Skeletal muscle tissue (tissue), 4 donors: ENCODE data around the gene C21orf58. TPM values are rescaled to one million over a fixed set of nuclear protein-coding genes. Genes with fewer than 3 reads are reported as not detected.

Experiments
- H3K27ac ChIP-seq: one replicate; pipeline ENCODE4 v1.7.0; 2013; ENCODE audit warnings: mild to moderate bottlenecking, low read depth, low read length, inconsistent platforms
- H3K27me3 ChIP-seq, 3 donors: one replicate each; pipeline ENCODE4 v1.7.0; 2013; ENCODE audit warnings: low read length in 3 of 3; ENCODE audit not compliant: control insufficient read depth in 3 of 3, insufficient read depth in 3 of 3
- H3K36me3 ChIP-seq, 3 donors: one replicate each; pipeline ENCODE4 v1.7.0; 2013; ENCODE audit warnings: low read length in 3 of 3; ENCODE audit not compliant: control insufficient read depth in 3 of 3, insufficient read depth in 3 of 3
- H3K4me1 ChIP-seq, 3 donors: one replicate each; pipeline ENCODE4 v1.7.0; 2013; ENCODE audit warnings: low read length in 3 of 3, mild to moderate bottlenecking in 3 of 3; ENCODE audit not compliant: control insufficient read depth in 3 of 3, insufficient read depth in 3 of 3
- H3K4me3 ChIP-seq, 3 donors: one replicate each; pipeline ENCODE4 v1.7.0; 2013; ENCODE audit warnings: low read length in 3 of 3
- H3K9ac ChIP-seq, 3 donors: one replicate each; pipeline ENCODE4 v1.7.0; 2013; ENCODE audit warnings: low read length in 3 of 3, mild to moderate bottlenecking in 3 of 3, moderate library complexity in 2 of 3, low read depth in 1 of 3
- H3K9me3 ChIP-seq, 3 donors: one replicate each; pipeline ENCODE4 v1.7.0; 2013; ENCODE audit warnings: low read length in 3 of 3; ENCODE audit not compliant: control insufficient read depth in 3 of 3
- total RNA-seq: library from RNA; depleted of rRNA; stranded (reverse); fragments of >200 nt; gene quantifications from one replicate; pipeline ENCODE4 v1.2.3, GENCODE V29; 2014
- donor health status: Osteomylitis.

The C21orf58 gene
- total RNA-seq, 1 donor from 2014 or later = 3.1 TPM

GRCh38 chr21:46266946-46267345 is 56.7 kb downstream of the C21orf58 start:
- Histone ChIP-seq H3K27me3 (no peaks in the 10 kb centered on the region), H3K9me3 (no peaks in the 10 kb centered on the region), H3K4me3 (no peak overlapping the region), H3K27ac (no peak overlapping the region), H3K36me3 (peaks cover 67 to 76% (median 76%) of the 10 kb centered on the region in 3 donors), H3K9ac (no peak overlapping the region), H3K4me1 (no peaks in the 10 kb centered on the region)

GRCh38 chr21:46265736-46266525 is 57.7 kb downstream of the C21orf58 start:
- Histone ChIP-seq H3K4me1 (no peaks in the 10 kb centered on the region), H3K4me3 (no peak overlapping the region), H3K36me3 (peaks cover 62 to 77% (median 72%) of the 10 kb centered on the region in 3 donors), H3K9ac (no peak overlapping the region), H3K27me3 (no peaks in the 10 kb centered on the region), H3K9me3 (no peaks in the 10 kb centered on the region), H3K27ac (no peak overlapping the region)

- Histone ChIP-seq H3K27ac (no peak overlapping the region), H3K27me3 (no peaks in the 10 kb centered on the region), H3K36me3 (peaks cover 65 to 74% (median 72%) of the 10 kb centered on the region in 3 donors), H3K9ac (no peak overlapping the region), H3K4me3 (no peak overlapping the region), H3K4me1 (no peaks in the 10 kb centered on the region), H3K9me3 (no peaks in the 10 kb centered on the region)
These were observed 59.0 kb downstream of the C21orf58 start for GRCh38 chr21:46264690-46265144.

GRCh38 chr21:46264046-46264689 is 59.5 kb downstream of the C21orf58 start:
- no peak overlapping the region for H3K4me3 ChIP-seq
- H3K9me3 ChIP-seq = no peaks in the 10 kb centered on the region
- no peaks in the 10 kb centered on the region for H3K4me1 ChIP-seq
- H3K36me3 ChIP-seq = peaks cover 62 to 68% (median 67%) of the 10 kb centered on the region in 3 donors
- H3K27me3 ChIP-seq = no peaks in the 10 kb centered on the region
- no peak overlapping the region for H3K27ac ChIP-seq
- no peak overlapping the region for H3K9ac ChIP-seq

- H3K27me3 ChIP-seq = no peaks in the 10 kb centered on the region
- no peak overlapping the region for H3K27ac ChIP-seq
- H3K36me3 ChIP-seq = peaks cover 68 to 71% (median 70%) of the 10 kb centered on the region in 3 donors
- no peak overlapping the region for H3K4me3 ChIP-seq
- H3K9me3 ChIP-seq = no peaks in the 10 kb centered on the region
- H3K9ac ChIP-seq = no peak overlapping the region
- H3K4me1 ChIP-seq = no peaks in the 10 kb centered on the region
These were observed 67.1 kb downstream of the C21orf58 start for GRCh38 chr21:46256501-46256994.

GRCh38 chr21:46255758-46256337 is 67.8 kb downstream of the C21orf58 start:
- H3K9me3 ChIP-seq = no peaks in the 10 kb centered on the region
- H3K4me1 ChIP-seq = no peaks in the 10 kb centered on the region
- H3K4me3 ChIP-seq = no peak overlapping the region
- no peak overlapping the region for H3K9ac ChIP-seq
- no peaks in the 10 kb centered on the region for H3K27me3 ChIP-seq
- peaks cover 64 to 73% (median 71%) of the 10 kb centered on the region in 3 donors for H3K36me3 ChIP-seq
- no peak overlapping the region for H3K27ac ChIP-seq

- Histone ChIP-seq H3K36me3 (peaks cover 63 to 73% (median 71%) of the 10 kb centered on the region in 3 donors), H3K9me3 (no peaks in the 10 kb centered on the region), H3K27ac (no peak overlapping the region), H3K27me3 (no peaks in the 10 kb centered on the region), H3K9ac (no peak overlapping the region), H3K4me3 (no peak overlapping the region), H3K4me1 (no peaks in the 10 kb centered on the region)
These were observed 68.5 kb downstream of the C21orf58 start for GRCh38 chr21:46255166-46255565.

GRCh38 chr21:46254208-46254975 is 69.3 kb downstream of the C21orf58 start:
- H3K27me3 ChIP-seq = no peaks in the 10 kb centered on the region
- no peak overlapping the region for H3K27ac ChIP-seq
- H3K9me3 ChIP-seq = no peaks in the 10 kb centered on the region
- no peak overlapping the region for H3K4me3 ChIP-seq
- H3K4me1 ChIP-seq = peaks cover 0 to 2% (median 0%) of the 10 kb centered on the region in 3 donors
- H3K9ac ChIP-seq = no peak overlapping the region
- H3K36me3 ChIP-seq = peaks cover 61 to 79% (median 73%) of the 10 kb centered on the region in 3 donors

GRCh38 chr21:46253610-46254124 is 70.0 kb downstream of the C21orf58 start:
- no peak overlapping the region for H3K27ac ChIP-seq

More at GRCh38 chr21:46253610-46254124, 70.0 kb downstream of the C21orf58 start:
- no peaks in the 10 kb centered on the region for H3K9me3 ChIP-seq
- H3K27me3 ChIP-seq = no peaks in the 10 kb centered on the region
- no peak overlapping the region for H3K4me3 ChIP-seq
- peaks cover 55 to 81% (median 74%) of the 10 kb centered on the region in 3 donors for H3K36me3 ChIP-seq
- no peak overlapping the region for H3K9ac ChIP-seq
- H3K4me1 ChIP-seq = peaks cover 0 to 2% (median 0%) of the 10 kb centered on the region in 3 donors
